Stimulated activated naive CD8-positive, alpha-beta T cell treated with anti-CD3 and anti-CD28 coated beads, Interleukin-15, amount 100 ng/mL, for 72 hours (primary cell): ENCODE data around the gene COA3.

ENCODE experiments used
- ATAC-seq: fragments of 150-1000 bp; cut with Tn5 transposase; 2 replicates; pipeline ENCODE4 v1.10.0; 2021; ENCODE audit warnings: mild to moderate bottlenecking, moderate library complexity
- DNase-seq, 2 donors: peaks; one replicate each; pipeline ENCODE4 v3.0.0; 2021 to 2022
- H3K27ac Mint-ChIP-seq, 2 donors: one replicate each; pipeline ENCODE4 v1.8.0; 2022; ENCODE audit warnings: mild to moderate bottlenecking in 2 of 2, mixed read lengths in 2 of 2, moderate library complexity in 2 of 2
- H3K27me3 Mint-ChIP-seq: one replicate; pipeline ENCODE4 v1.8.0; 2022; ENCODE audit warnings: mixed read lengths
- H3K4me1 Mint-ChIP-seq: one replicate; pipeline ENCODE4 v1.8.0; 2022; ENCODE audit warnings: mild to moderate bottlenecking, mixed read lengths
- H3K4me3 Mint-ChIP-seq, 2 donors: one replicate each; pipeline ENCODE4 v1.8.0; 2022; ENCODE audit warnings: mild to moderate bottlenecking in 2 of 2, mixed read lengths in 2 of 2, moderate library complexity in 1 of 2
- H3K9me3 Mint-ChIP-seq, 2 donors: one replicate each; pipeline ENCODE4 v1.8.0; 2022; ENCODE audit warnings: mixed read lengths in 2 of 2

COA3 gene

GRCh38 chr17:42759982-42760651 lies 38.4 kb downstream of the COA3 start:
- Mint-ChIP-seq H3K9me3 (no peaks in the 10 kb centered on the region), H3K4me3 (peak overlapping the region; percentile 34 to 48), H3K4me1 (peaks cover 23% of the 10 kb centered on the region), H3K27me3 (peaks cover 82% of the 10 kb centered on the region), H3K27ac (peak overlapping the region in 1 of 2 donors; percentile 22)
- DNase-seq (no peak), ATAC-seq (peak; percentile 33)

- Mint-ChIP-seq H3K27ac (no peak overlapping the region), H3K9me3 (no peaks in the 10 kb centered on the region), H3K4me3 (no peak overlapping the region), H3K27me3 (peaks cover 62% of the 10 kb centered on the region), H3K4me1 (peaks cover 5% of the 10 kb centered on the region)
- DNase-seq = no peak
- no peak for ATAC-seq
These were observed 43.7 kb downstream of the COA3 start for GRCh38 chr17:42754782-42755181.

DNA sequence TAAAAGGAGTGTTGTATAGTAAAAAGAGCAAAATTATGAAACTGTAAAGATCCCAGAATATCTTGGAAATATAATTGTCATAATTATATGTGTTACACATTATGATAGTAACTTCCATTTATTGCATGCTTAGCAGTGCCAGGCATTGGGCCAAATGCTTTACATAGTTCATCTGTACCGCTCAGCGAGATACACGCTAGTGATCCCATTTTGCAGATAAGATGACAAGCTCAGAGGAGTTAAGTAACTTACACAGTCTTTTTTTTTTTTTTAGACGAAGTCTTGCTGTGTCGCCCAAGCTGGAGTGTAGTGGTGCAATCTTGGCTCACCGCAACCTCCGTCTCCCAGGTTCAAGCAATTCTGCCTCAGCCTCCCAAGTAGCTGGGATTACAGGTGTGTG lies 46.9 kb downstream of the COA3 start:
- no peak overlapping the region for H3K27ac Mint-ChIP-seq
- ATAC-seq (no peak), DNase-seq (no peak)
- no peaks in the 10 kb centered on the region for H3K4me1 Mint-ChIP-seq
- no peaks in the 10 kb centered on the region for H3K9me3 Mint-ChIP-seq
- peaks cover 54% of the 10 kb centered on the region for H3K27me3 Mint-ChIP-seq
- no peak overlapping the region for H3K4me3 Mint-ChIP-seq

DNA sequence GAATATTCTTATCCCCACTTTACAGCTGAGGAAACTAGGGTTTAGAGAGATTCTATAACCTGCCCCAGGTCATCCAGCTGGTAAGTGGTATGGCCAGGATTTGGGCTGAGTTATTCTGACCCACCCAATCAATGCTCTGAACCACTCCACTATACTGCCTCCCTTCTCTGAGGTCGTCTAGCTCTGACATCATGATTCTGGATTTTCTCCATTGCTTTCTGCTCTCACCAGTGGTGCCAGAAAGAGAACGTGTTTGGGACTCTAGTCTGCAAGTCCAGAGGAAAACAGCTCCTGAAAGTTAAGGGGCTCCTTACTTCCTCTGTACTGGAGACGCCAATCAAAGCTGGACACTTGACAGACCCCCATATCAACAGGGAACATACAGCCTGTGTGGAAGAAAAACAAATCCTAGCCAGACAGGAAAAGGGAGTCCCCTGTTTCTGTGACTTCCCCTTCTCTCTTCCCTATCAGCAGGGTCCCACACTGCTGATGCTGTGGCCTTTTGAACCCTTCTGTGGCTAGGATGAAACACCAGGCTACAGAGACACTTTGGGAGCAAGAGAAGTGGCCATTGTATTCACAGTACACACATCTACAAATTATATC lies 47.7 kb downstream of the COA3 start:
- no peak overlapping the region for H3K27ac Mint-ChIP-seq
- ATAC-seq (no peak), DNase-seq (no peak)
- H3K27me3 Mint-ChIP-seq = peaks cover 52% of the 10 kb centered on the region
- H3K4me3 Mint-ChIP-seq = no peak overlapping the region
- H3K9me3 Mint-ChIP-seq = no peaks in the 10 kb centered on the region
- H3K4me1 Mint-ChIP-seq = no peaks in the 10 kb centered on the region

DNA sequence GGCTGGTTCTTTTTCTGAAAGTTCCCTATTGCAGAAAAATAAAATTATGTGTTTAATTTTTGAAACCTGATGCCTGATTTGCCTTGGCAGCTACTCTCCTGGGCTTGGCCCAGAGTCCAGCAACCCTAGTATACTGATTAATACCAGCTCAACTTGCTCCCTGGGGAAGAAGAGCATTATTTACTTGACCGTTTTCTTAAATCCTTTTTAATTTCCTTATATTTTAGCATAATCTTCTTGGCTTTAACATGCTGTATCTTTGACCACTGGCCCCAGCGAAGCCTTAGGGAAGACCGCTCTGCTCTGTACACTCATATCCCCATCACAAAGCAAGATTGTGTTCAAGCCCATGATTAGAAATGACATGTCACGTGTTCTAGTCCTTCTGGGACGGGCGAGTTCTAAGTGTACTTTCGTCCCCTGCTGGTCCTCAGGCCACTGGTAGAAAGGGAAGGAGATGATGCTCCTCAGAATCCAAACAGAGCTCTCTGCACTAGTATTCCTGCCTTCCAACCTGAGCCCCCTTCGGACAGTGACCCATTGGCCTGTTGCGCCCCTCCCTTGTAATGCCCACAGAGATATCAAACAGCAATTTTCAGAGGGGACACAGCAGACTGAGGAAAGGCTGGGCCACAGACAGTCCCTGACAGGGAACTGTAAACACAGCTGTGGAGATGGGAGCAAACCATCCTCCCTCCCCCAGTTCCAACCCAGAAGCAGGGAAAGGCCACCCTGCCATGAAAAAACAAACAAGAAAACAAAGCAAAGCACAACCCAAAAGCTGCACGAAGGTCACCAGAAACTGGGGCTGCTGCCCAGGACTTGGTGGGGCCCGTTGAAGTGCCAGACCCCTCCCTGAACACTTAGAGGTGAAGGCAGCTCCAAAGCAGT lies 49.4 kb downstream of the COA3 start:
- Mint-ChIP-seq H3K27ac (no peak overlapping the region), H3K9me3 (no peaks in the 10 kb centered on the region), H3K27me3 (peaks cover 38% of the 10 kb centered on the region), H3K4me3 (no peak overlapping the region), H3K4me1 (peaks cover 9% of the 10 kb centered on the region)
- no peak for DNase-seq
- no peak for ATAC-seq

GRCh38 chr17:42748202-42748907 lies 50.1 kb downstream of the COA3 start:
- H3K4me1 Mint-ChIP-seq = peaks cover 17% of the 10 kb centered on the region
- no peak overlapping the region for H3K27ac Mint-ChIP-seq
- no peak for DNase-seq
- peaks cover 32% of the 10 kb centered on the region for H3K27me3 Mint-ChIP-seq
- H3K9me3 Mint-ChIP-seq = no peaks in the 10 kb centered on the region
- no peak overlapping the region for H3K4me3 Mint-ChIP-seq
- no peak for ATAC-seq
